Fibroblast of lung (primary cell): Measurements from ENCODE around the gene USP20. TPM values are rescaled to one million over a fixed set of nuclear protein-coding genes. Genes with fewer than 3 reads are reported as not detected.
A peak's percentile ranks its signal among the peaks of the same experiment; 100 is the strongest.

Experiments
- DNase-seq, 2 donors: peaks; one replicate each; pipeline versions ENCODE4 v3.0.0 to v3.0.0-alpha.2; 2010; ENCODE audit warnings: low read depth in 2 of 2
- H2AFZ ChIP-seq: 2 replicates; pipeline ENCODE4 v1.5.1; 2012; ENCODE audit warnings: low read length, control low read depth, inconsistent platforms
- H3K27ac ChIP-seq: 2 replicates; pipeline ENCODE4 v1.5.1; 2011; ENCODE audit warnings: low read length, control low read depth; ENCODE audit not compliant: insufficient read depth
- H3K27me3 ChIP-seq: 2 replicates; pipeline ENCODE4 v1.5.1; 2011; ENCODE audit warnings: mild to moderate bottlenecking, low read length; ENCODE audit not compliant: control insufficient read depth, insufficient read depth
- H3K36me3 ChIP-seq: 2 replicates; pipeline ENCODE4 v1.5.1; 2011; ENCODE audit warnings: low read length; ENCODE audit not compliant: control insufficient read depth, insufficient read depth
- H3K4me1 ChIP-seq: 2 replicates; pipeline ENCODE4 v1.5.1; 2011; ENCODE audit warnings: low read length; ENCODE audit not compliant: control insufficient read depth, insufficient read depth; ENCODE audit errors: extremely low read depth
- H3K4me2 ChIP-seq: 2 replicates; pipeline ENCODE4 v1.5.1; 2011; ENCODE audit warnings: low read length, control low read depth; ENCODE audit not compliant: insufficient read depth; ENCODE audit errors: extremely low read depth
- H3K4me3 ChIP-seq, 4 experiments: fragments of 200-600 bp in 1 of 4; sonication (generic) in 1 of 4; replicated peaks in 1 of 4; 2 replicates each; pipeline ENCODE4 v1.5.1; 2011 to 2016; ENCODE audit warnings: low read length in 4 of 4, low read depth in 3 of 4, mild to moderate bottlenecking in 3 of 4, control low read depth in 2 of 4, inconsistent platforms in 1 of 4, mixed read lengths in 1 of 4; ENCODE audit not compliant: insufficient read depth in 1 of 4; ENCODE audit errors: control extremely low read depth in 1 of 4
- H3K79me2 ChIP-seq: 2 replicates; pipeline ENCODE4 v1.5.1; 2012; ENCODE audit warnings: mild to moderate bottlenecking, low read length, inconsistent platforms; ENCODE audit not compliant: control insufficient read depth, insufficient read depth
- H3K9ac ChIP-seq: 2 replicates; pipeline ENCODE4 v1.5.1; 2011; ENCODE audit warnings: mild to moderate bottlenecking, low read length, control low read depth; ENCODE audit not compliant: insufficient read depth
- H3K9me3 ChIP-seq: 2 replicates; pipeline ENCODE4 v1.5.1; 2012; ENCODE audit warnings: low read depth, low read length; ENCODE audit not compliant: control insufficient read depth, insufficient read depth
- H4K20me1 ChIP-seq: 2 replicates; pipeline ENCODE4 v1.5.1; 2011; ENCODE audit warnings: low read length; ENCODE audit not compliant: control insufficient read depth, insufficient read depth; ENCODE audit errors: extremely low read depth
- CTCF ChIP-seq, 2 donors: IDR thresholded peaks in 1 of 2; conservative IDR thresholded peaks in 1 of 2; 1 replicate in 1 of 2; 2 replicates in 1 of 2; pipeline ENCODE4 v1.5.1; 2011 to 2012; ENCODE audit warnings: low read length in 2 of 2, control low read depth in 1 of 2, inconsistent platforms in 1 of 2, low read depth in 1 of 2, mild to moderate bottlenecking in 1 of 2
- EZH2 ChIP-seq: IDR thresholded peaks from 2 replicates; pipeline ENCODE4 v1.5.1; 2012; ENCODE audit warnings: low read length, control low read depth, mild to moderate bottlenecking; ENCODE audit errors: missing control alignments
- polyA plus RNA-seq, 2 donors: library from polyadenylated mRNA; depleted of rRNA in 1 of 2; stranded (reverse) in 1 of 2; unstranded in 1 of 2; fragments of >200 nt; gene quantifications; 2 replicates each; pipeline ENCODE4 v1.2.1, GENCODE V29; 2011 to 2012; ENCODE audit warnings: missing spikeins in 1 of 2
- total RNA-seq: library from RNA; depleted of rRNA; stranded (reverse); fragments of >200 nt; gene quantifications from 2 replicates; pipeline ENCODE4 v1.2.1, GENCODE V29; 2014

Gene USP20
- total and polyA plus RNA-seq, 2 donors (not counting 1 experiment from before 2014, with no cell fraction given), result 6.7 to 12.9 TPM

GRCh38 chr9:129886226-129887174 lies 51.2 kb downstream of the USP20 start:
- Histone ChIP-seq H3K9me3 (no peaks in the 10 kb centered on the region), H3K27ac (peak overlapping the region; percentile 16), H3K9ac (peak overlapping the region; percentile 16), H3K36me3 (peaks cover 8% of the 10 kb centered on the region), H3K4me2 (peak overlapping the region; percentile 23), H3K4me3 (no peak overlapping the region), H3K27me3 (no peaks in the 10 kb centered on the region), H3K4me1 (peaks cover 15% of the 10 kb centered on the region), H4K20me1 (no peaks in the 10 kb centered on the region), H2AFZ (no peak overlapping the region), H3K79me2 (no peaks in the 10 kb centered on the region)
- DNase-seq, result no peak
- TF ChIP-seq CTCF (conservative IDR thresholded peaks at IDR 0.05 in 1 of 2, IDR thresholded peaks at IDR 0.05 in 1 of 2; ENCODE audit: low read depth in 1 of 2, low read length in 2 of 2) (no peak), EZH2 (no peak)

- H3K36me3 ChIP-seq, result peaks cover 8% of the 10 kb centered on the region
- H3K9me3 ChIP-seq, result no peaks in the 10 kb centered on the region
- no peak overlapping the region for H3K27ac ChIP-seq
- H3K4me2 ChIP-seq, result no peak overlapping the region
- no peak overlapping the region for H3K4me3 ChIP-seq
- no peaks in the 10 kb centered on the region for H3K79me2 ChIP-seq
- H4K20me1 ChIP-seq, result no peaks in the 10 kb centered on the region
- no peaks in the 10 kb centered on the region for H3K27me3 ChIP-seq
- peak; percentile 58 to 80 for DNase-seq
- TF ChIP-seq CTCF (conservative IDR thresholded peaks at IDR 0.05 in 1 of 2, IDR thresholded peaks at IDR 0.05 in 1 of 2; ENCODE audit: low read depth in 1 of 2, low read length in 2 of 2), result peak; percentile 10 to 17
- no peak for TF ChIP-seq EZH2
- H2AFZ ChIP-seq, result no peak overlapping the region
- H3K4me1 ChIP-seq, result peaks cover 15% of the 10 kb centered on the region
- no peak overlapping the region for H3K9ac ChIP-seq
Observed at GRCh38 chr9:129887334-129888292, 52.4 kb downstream of the USP20 start.
